ENCODE measurements around the gene PLEKHA5.

Gene PLEKHA5

DNA sequence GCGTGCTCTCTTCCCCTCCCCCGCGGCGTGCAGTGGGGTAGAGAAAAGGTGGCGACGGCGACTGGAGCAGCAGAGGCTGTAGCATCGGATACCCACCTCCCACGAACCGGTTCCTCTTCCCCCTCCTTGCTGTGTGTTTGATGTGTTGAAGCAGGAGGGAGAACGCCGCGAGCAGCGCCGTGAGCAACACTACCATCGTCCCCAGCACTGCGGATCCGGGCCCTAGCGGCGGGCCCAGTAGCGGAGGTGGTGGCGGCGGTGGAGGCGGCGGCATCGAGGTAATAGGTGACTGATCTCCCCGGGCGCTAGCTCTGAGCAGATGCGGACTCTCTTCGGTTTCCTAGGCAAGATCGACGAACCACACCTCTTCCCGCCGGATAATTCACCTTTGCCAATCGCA, 176.8 kb downstream of the PLEKHA5 start:
- Histone ChIP-seq H3K27me3 (ENCODE audit: control insufficient read depth, insufficient read depth, low read length) (no peaks in the 10 kb centered on the region), H3K27ac (no peak overlapping the region), H3K36me3 (ENCODE audit: control insufficient read depth, insufficient read depth, low read length) (no peaks in the 10 kb centered on the region), H2AFZ (no peak overlapping the region), H3K4me2 (ENCODE audit: low read length) (no peak overlapping the region), H3K79me2 (no peaks in the 10 kb centered on the region), H3K9ac (no peak overlapping the region), H3K9me3 (ENCODE audit: control insufficient read depth, low read length) (no peaks in the 10 kb centered on the region), H3K4me1 (no peaks in the 10 kb centered on the region), H3K4me3 (ENCODE audit: low read depth, low read length) (no peak overlapping the region)
- no peak for TF ChIP-seq CTCF (IDR thresholded peaks at IDR 0.05)

- H2AFZ ChIP-seq, result no peak overlapping the region
- no peak overlapping the region for H3K4me2 ChIP-seq (ENCODE audit: low read length)
- H3K36me3 ChIP-seq (ENCODE audit: control insufficient read depth, insufficient read depth, low read length), result no peaks in the 10 kb centered on the region
- TF ChIP-seq CTCF (IDR thresholded peaks at IDR 0.05), result no peak
- no peak overlapping the region for H3K27ac ChIP-seq
- H3K27me3 ChIP-seq (ENCODE audit: control insufficient read depth, insufficient read depth, low read length), result no peaks in the 10 kb centered on the region
- no peak overlapping the region for H3K9ac ChIP-seq
- no peaks in the 10 kb centered on the region for H3K79me2 ChIP-seq
- H3K4me1 ChIP-seq, result no peaks in the 10 kb centered on the region
- H3K4me3 ChIP-seq (ENCODE audit: low read depth, low read length), result no peak overlapping the region
- no peaks in the 10 kb centered on the region for H3K9me3 ChIP-seq (ENCODE audit: control insufficient read depth, low read length)
Measured at GRCh38 chr12:19307451-19307850, 177.9 kb downstream of the PLEKHA5 start.

GRCh38 chr12:19311165-19311564, 181.6 kb downstream of the PLEKHA5 start:
- no peak for TF ChIP-seq CTCF (IDR thresholded peaks at IDR 0.05)
- Histone ChIP-seq H3K27ac (no peak overlapping the region), H3K4me3 (ENCODE audit: low read depth, low read length) (no peak overlapping the region), H3K36me3 (ENCODE audit: control insufficient read depth, insufficient read depth, low read length) (no peaks in the 10 kb centered on the region), H3K9me3 (ENCODE audit: control insufficient read depth, low read length) (no peaks in the 10 kb centered on the region), H3K9ac (no peak overlapping the region), H3K79me2 (no peaks in the 10 kb centered on the region), H2AFZ (no peak overlapping the region), H3K4me2 (ENCODE audit: low read length) (no peak overlapping the region), H3K27me3 (ENCODE audit: control insufficient read depth, insufficient read depth, low read length) (no peaks in the 10 kb centered on the region), H3K4me1 (no peaks in the 10 kb centered on the region)

DNA sequence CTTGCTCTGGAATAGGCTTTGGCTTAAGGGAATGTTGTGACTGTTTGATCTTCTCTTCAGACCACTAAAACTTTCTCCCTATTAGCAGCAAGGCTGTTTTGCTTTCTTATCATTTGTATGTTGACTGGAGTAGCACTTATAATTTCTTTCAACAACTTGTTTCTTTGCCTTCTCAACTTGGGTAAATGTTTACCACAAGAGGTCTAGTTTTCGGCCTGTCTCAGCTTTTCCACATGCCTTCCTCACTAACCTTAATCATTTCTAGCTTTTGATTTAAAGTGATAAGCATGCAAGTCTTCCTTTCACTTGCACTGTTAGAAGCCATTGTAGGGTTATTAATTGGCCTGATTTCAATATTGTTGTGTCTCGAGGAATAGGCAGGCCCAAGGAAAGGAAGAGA, 183.1 kb downstream of the PLEKHA5 start:
- Histone ChIP-seq H3K79me2 (no peaks in the 10 kb centered on the region), H3K27me3 (ENCODE audit: control insufficient read depth, insufficient read depth, low read length) (no peaks in the 10 kb centered on the region), H3K27ac (no peak overlapping the region), H3K4me1 (no peaks in the 10 kb centered on the region), H2AFZ (no peak overlapping the region), H3K9ac (no peak overlapping the region), H3K4me2 (ENCODE audit: low read length) (no peak overlapping the region), H3K36me3 (ENCODE audit: control insufficient read depth, insufficient read depth, low read length) (no peaks in the 10 kb centered on the region), H3K4me3 (ENCODE audit: low read depth, low read length) (no peak overlapping the region), H3K9me3 (ENCODE audit: control insufficient read depth, low read length) (no peaks in the 10 kb centered on the region)
- TF ChIP-seq CTCF (IDR thresholded peaks at IDR 0.05), result no peak

DNA sequence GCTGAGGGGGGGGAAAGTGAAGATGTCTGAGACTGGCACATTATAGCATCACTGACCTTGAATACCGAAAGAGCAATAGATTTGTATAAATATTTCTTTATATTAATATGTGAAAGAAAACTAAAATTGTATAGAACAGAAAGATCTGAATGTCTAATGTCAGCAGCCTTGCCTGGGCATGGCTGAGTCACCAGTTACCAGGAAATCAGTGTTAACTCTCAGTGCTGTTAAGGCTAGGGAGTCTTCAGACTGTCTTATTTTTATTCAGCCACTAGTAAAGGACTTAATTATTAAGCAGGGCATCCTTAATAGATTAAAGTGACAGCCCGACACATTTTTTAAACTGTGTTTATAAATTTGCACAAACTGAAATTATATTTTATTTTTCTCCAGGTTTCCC, 186.9 kb downstream of the PLEKHA5 start:
- Histone ChIP-seq H3K27ac (no peak overlapping the region), H3K4me2 (ENCODE audit: low read length) (no peak overlapping the region), H3K9me3 (ENCODE audit: control insufficient read depth, low read length) (no peaks in the 10 kb centered on the region), H2AFZ (no peak overlapping the region), H3K9ac (no peak overlapping the region), H3K27me3 (ENCODE audit: control insufficient read depth, insufficient read depth, low read length) (no peaks in the 10 kb centered on the region), H3K36me3 (ENCODE audit: control insufficient read depth, insufficient read depth, low read length) (no peaks in the 10 kb centered on the region), H3K4me3 (ENCODE audit: low read depth, low read length) (no peak overlapping the region), H3K79me2 (no peaks in the 10 kb centered on the region), H3K4me1 (no peaks in the 10 kb centered on the region)
- no peak for TF ChIP-seq CTCF (IDR thresholded peaks at IDR 0.05)

Measured in parathyroid adenoma (tissue), 2 donors.